K562 (cell line): ENCODE results near the gene BMP10. TPM values are rescaled to one million over a fixed set of nuclear protein-coding genes. Genes with fewer than 3 reads are reported as not detected.
A peak's percentile ranks its signal among the peaks of the same experiment; 100 is the strongest.

Experiments
- ATF7 ChIP-seq: fragments of 450-650 bp; IDR thresholded peaks from 2 replicates; pipeline ENCODE4 v1.7.1; 2014; ENCODE audit warnings: mild to moderate bottlenecking, moderate library complexity
- EHMT2 ChIP-seq: fragments of 450-650 bp; IDR thresholded peaks from 2 replicates; pipeline ENCODE4 v1.6.1; 2018; ENCODE audit warnings: antibody characterized with exemption
- EP300 ChIP-seq: IDR thresholded peaks from 2 replicates; pipeline ENCODE4 v1.6.1; 2012; ENCODE audit warnings: low read length, improper control_type of control experiment
- HDAC1 ChIP-seq, 2 experiments: fragments of 450-650 bp; IDR thresholded peaks; 2 replicates each; pipeline ENCODE4 v1.6.1; 2016 to 2017; ENCODE audit warnings: inconsistent platforms in 1 of 2, mild to moderate bottlenecking in 1 of 2, moderate library complexity in 1 of 2
- NFIC ChIP-seq: fragments of 450-650 bp; IDR thresholded peaks from 2 replicates; pipeline ENCODE4 v1.6.1; 2017; ENCODE audit warnings: mild to moderate bottlenecking, inconsistent platforms
- NR2C2 ChIP-seq, 2 experiments: fragments of 200-800 bp in 1 of 2; sonication (Bioruptor generic) in 1 of 2; sonication (generic) in 1 of 2; formaldehyde crosslinking in 1 of 2; IDR thresholded peaks; 2 replicates each; pipeline versions ENCODE4 v1.6.1 to v1.8.0; 2016 to 2022; ENCODE audit warnings: mild to moderate bottlenecking in 1 of 2, missing compliant biosample characterization in 1 of 2, missing genetic modification characterization in 1 of 2, missing genetic modification reagents in 1 of 2
- RBM22 ChIP-seq: fragments of 200-400 bp; formaldehyde crosslinking; IDR thresholded peaks from 2 replicates; pipeline ENCODE4 v1.6.1; 2018; ENCODE audit warnings: low read length, low read depth; ENCODE audit not compliant: poor library complexity, severe bottlenecking
- RREB1 ChIP-seq: fragments of 250-450 bp; sonication (Bioruptor Pico); IDR thresholded peaks from 2 replicates; pipeline ENCODE4 v1.4.0; 2020
- TAF9B ChIP-seq: fragments of 450-650 bp; IDR thresholded peaks from 2 replicates; pipeline ENCODE4 v1.6.1; 2018; ENCODE audit warnings: mild to moderate bottlenecking; ENCODE audit not compliant: partially characterized antibody
- TARDBP ChIP-seq: fragments of 450-650 bp; IDR thresholded peaks from 2 replicates; pipeline ENCODE4 v1.6.1; 2016
- TEAD4 ChIP-seq, 2 experiments: sonication (generic) in 1 of 2; formaldehyde crosslinking in 1 of 2; IDR thresholded peaks; 2 replicates each; pipeline versions ENCODE4 v1.6.1 to v1.8.0; 2012 to 2022; ENCODE audit warnings: borderline replicate concordance in 1 of 2, inconsistent platforms in 1 of 2, low read length in 1 of 2, mild to moderate bottlenecking in 1 of 2, missing genetic modification reagents in 1 of 2
- TRIM28 ChIP-seq: fragments of 450-650 bp; IDR thresholded peaks from 2 replicates; pipeline ENCODE4 v1.6.1; 2017
- ZBTB49 ChIP-seq: sonication (generic); formaldehyde crosslinking; IDR thresholded peaks from 2 replicates; pipeline ENCODE4 v1.8.0; 2022; ENCODE audit warnings: missing genetic modification reagents, mild to moderate bottlenecking, borderline replicate concordance
- ZNF212 ChIP-seq: fragments of 450-650 bp; formaldehyde crosslinking; IDR thresholded peaks from 2 replicates; pipeline ENCODE4 v1.4.0; 2020; ENCODE audit warnings: mild to moderate bottlenecking
- ZNF3 ChIP-seq: fragments of 250-450 bp; sonication (Bioruptor Pico); IDR thresholded peaks from 2 replicates; pipeline ENCODE4 v1.5.0; 2021; ENCODE audit warnings: mild to moderate bottlenecking, moderate library complexity
- ZNF584 ChIP-seq: fragments of 200-800 bp; sonication (Bioruptor generic); IDR thresholded peaks from 2 replicates; pipeline ENCODE4 v1.6.1; 2016; ENCODE audit warnings: low read depth, mild to moderate bottlenecking, missing genetic modification characterization, missing compliant biosample characterization
- ZNF586 ChIP-seq: fragments of 450-650 bp; formaldehyde crosslinking; conservative IDR thresholded peaks from 2 replicates; pipeline ENCODE4 v1.4.0; 2020; ENCODE audit warnings: mild to moderate bottlenecking, moderate library complexity
- ZNF699 ChIP-seq: fragments of 250-450 bp; sonication (Bioruptor Pico); IDR thresholded peaks from 2 replicates; pipeline ENCODE4 v1.8.0; 2021; ENCODE audit warnings: mild to moderate bottlenecking, moderate library complexity; ENCODE audit not compliant: insufficient replicate concordance
- polyA plus RNA-seq, 8 experiments: library from polyadenylated mRNA; depleted of rRNA in 4 of 8; stranded (reverse) in 5 of 8; unstranded in 3 of 8; fragments of >200 nt; fragmentation: Nextera tagmentation in 2 of 8; fragmentation: Illumina TruSeq in 1 of 8; extraction: Ambion mirVana in 2 of 8; extraction: Trizol in 1 of 8; gene quantifications; 2 replicates each; pipeline versions ENCODE4 v1.2.1 to v1.2.3, GENCODE V29; 2011 to 2014; ENCODE audit warnings: inconsistent platforms in 1 of 8, missing spikeins in 1 of 8
- total RNA-seq, 7 experiments: library from RNA; depleted of rRNA in 6 of 7; stranded (reverse); fragments of >200 nt in 6 of 7; fragmentation: Illumina TruSeq in 2 of 7; extraction: Trizol in 2 of 7; gene quantifications; 2 replicates each; pipeline versions ENCODE4 v1.2.1 to v1.2.3, GENCODE V29; 2011 to 2021; ENCODE audit warnings: low replicate concordance in 1 of 7

Gene BMP10
- total and polyA plus RNA-seq, 9 of the 15 experiments (the other 6 are each of a cell fraction or from before 2014, with no cell fraction given) = 0.11 to 0.91 (median 0.43) TPM

- no peak for TF ChIP-seq RREB1 (CRISPR knock-in tag)
- TF ChIP-seq TAF9B = no peak
- no peak for TF ChIP-seq EHMT2
- no peak for TF ChIP-seq ZNF699 (CRISPR knock-in tag)
- TF ChIP-seq ZNF586 (CRISPR knock-in tag) = no peak
- no peak for TF ChIP-seq NR2C2 (CRISPR knock-in tag; IDR thresholded peaks at IDR 0.05)
- TF ChIP-seq NR2C2 (tag; IDR thresholded peaks at IDR 0.05) = peak; percentile 70
- no peak for TF ChIP-seq ZNF212
- no peak for TF ChIP-seq RBM22
- TF ChIP-seq TARDBP = no peak
- no peak for TF ChIP-seq ZBTB49
- TF ChIP-seq TRIM28 = no peak
- peak; percentile 69; the same call in 1 of the 2 replicates for TF ChIP-seq EP300
- TF ChIP-seq ZNF3 (CRISPR knock-in tag) = no peak
- peak; percentile 55; the same call in 1 of the 2 replicates for TF ChIP-seq ZNF584
- TF ChIP-seq TEAD4 (IDR thresholded peaks at IDR 0.05; ENCODE audit: low read length) = peak; percentile 72
- TF ChIP-seq TEAD4 (CRISPR knock-in tag; IDR thresholded peaks at IDR 0.05; ENCODE audit: borderline replicate concordance) = no peak
- TF ChIP-seq ATF7 = no peak
- TF ChIP-seq NFIC = peak; percentile 32; the same call in 1 of the 2 replicates
- peak in 1 of 2 experiments; percentile 48; a peak in 2 of 4 replicates for TF ChIP-seq HDAC1 (IDR thresholded peaks at IDR 0.05)
These were observed 7.0 kb upstream of the BMP10 start (continued) for GRCh38 chr2:68878071-68878711.
